Frontal cortex (tissue), 4 donors: Measurements from ENCODE around the gene CASP9. TPM values are rescaled to one million over a fixed set of nuclear protein-coding genes. Genes with fewer than 3 reads are reported as not detected.
"Not testable (repeated sequence)": the region's sequence is repeated elsewhere in the genome, so short reads cannot be mapped to it uniquely, and the experiment has no call there.

Experiments used
- DNase-seq, 2 donors: peaks; one replicate each; pipeline ENCODE4 v3.0.0; 2012; ENCODE audit warnings: low spot score in 2 of 2
- FAIRE-seq: peaks from 2 replicates; lab custom pipeline; 2012; peaks lifted over from hg19 to GRCh38; lab: Jason Lieb, UNC
- total RNA-seq: library from RNA; depleted of rRNA; stranded (reverse); fragments of >200 nt; gene quantifications from one replicate; pipeline ENCODE4 v1.2.3, GENCODE V29; 2014
- donor health status: control.
- donor health status: control.
- donor health status: control.

The CASP9 gene
- total RNA-seq, 1 donor from 2014 or later = 2.0 TPM

GRCh38 chr1:15506831-15507230 is 17.2 kb downstream of the CASP9 start:
- DNase-seq = no peak
- no peak for FAIRE-seq

GRCh38 chr1:15504436-15504835 is 19.6 kb downstream of the CASP9 start:
- no peak for DNase-seq
- FAIRE-seq = no peak

GRCh38 chr1:15501208-15502032 is 22.6 kb downstream of the CASP9 start:
- DNase-seq = peak in 1 of 2 donors; percentile 49
- no peak for FAIRE-seq

DNA sequence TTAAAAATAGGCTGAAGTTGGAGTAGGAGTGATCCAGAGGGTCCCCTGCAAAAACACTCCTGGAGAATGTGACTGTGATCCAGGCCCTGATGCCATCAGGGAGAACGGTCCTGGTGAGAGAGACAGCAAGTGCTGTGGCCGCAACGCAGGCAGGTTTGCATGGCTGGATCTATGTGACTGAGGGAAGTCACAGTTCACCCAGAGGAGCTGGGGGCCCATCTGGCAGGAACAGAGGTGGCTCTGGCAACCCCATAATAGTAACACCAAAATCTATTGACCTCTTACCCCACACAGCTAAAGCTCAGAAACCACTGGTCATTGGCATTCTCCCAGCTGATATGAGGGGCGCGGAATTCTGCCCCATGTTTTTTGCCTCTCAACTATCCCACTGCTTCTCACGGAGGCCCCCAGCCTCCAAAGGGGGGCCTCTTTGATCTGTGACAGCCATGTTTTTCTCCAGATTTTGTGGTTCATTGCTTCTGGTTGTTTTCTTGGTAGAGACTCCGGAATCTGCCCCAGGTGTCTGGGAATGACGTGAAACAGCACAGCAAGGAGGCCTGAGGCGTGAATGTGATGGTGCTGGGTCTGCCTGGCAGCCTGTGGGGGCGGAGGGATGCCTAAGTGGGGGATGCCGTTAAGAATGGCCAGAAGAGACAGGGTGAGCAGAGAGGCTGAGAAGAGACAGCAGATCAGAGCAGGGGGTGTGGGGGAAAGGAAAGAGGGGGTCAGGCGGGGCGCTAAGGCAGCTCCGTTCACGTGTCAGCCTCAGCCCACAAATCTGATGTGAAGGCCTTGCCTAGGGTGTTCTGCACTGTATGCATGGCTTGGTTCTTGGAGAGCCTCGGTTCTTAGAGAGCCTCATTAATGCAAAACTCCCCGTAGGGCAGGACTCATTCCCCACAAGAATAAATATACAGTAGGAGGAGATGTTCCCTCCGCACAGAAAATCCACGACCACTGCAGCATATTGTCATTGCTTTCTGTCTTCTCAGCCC is 23.5 kb downstream of the CASP9 start:
- DNase-seq = no peak
- FAIRE-seq = no peak

DNA sequence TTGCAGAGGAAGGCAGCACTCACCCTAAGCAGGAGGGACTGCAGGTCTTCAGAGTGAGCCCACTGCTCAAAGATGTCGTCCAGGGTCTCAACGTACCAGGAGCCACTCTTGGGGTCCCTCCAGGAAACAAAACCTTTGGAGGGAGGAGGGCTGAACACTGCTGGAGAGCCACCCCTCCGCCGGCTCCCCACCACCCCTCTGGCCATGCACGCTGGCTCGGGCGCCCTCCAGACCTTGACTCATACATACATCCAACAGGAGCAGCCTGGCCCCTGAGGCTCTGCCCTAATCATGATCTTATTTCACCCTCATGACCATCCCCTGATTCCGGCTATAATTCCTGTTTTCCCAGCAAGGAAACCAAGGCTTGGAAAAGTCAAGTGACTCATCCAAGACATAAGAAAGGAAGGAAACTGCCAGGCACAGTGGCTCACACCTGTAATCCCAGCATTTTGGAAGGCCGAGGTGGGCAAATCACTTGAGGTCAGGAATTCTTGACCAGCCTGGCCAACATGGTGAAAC is 30.1 kb downstream of the CASP9 start:
- FAIRE-seq (no peak), DNase-seq (no peak)

- DNase-seq (no peak), FAIRE-seq (no peak)
These were observed 31.4 kb downstream of the CASP9 start for GRCh38 chr1:15492596-15492995.

GRCh38 chr1:15491010-15491409 is 33.0 kb downstream of the CASP9 start:
- DNase-seq, FAIRE-seq: not testable (repeated sequence)

GRCh38 chr1:15489052-15489736 is 34.8 kb downstream of the CASP9 start:
- FAIRE-seq = no peak
- DNase-seq = no peak

- DNase-seq = no peak
- no peak for FAIRE-seq
These were observed 35.6 kb downstream of the CASP9 start for GRCh38 chr1:15488371-15488770.

- FAIRE-seq, DNase-seq: not testable (repeated sequence)
These were observed 37.0 kb downstream of the CASP9 start for GRCh38 chr1:15486844-15487610.

DNA sequence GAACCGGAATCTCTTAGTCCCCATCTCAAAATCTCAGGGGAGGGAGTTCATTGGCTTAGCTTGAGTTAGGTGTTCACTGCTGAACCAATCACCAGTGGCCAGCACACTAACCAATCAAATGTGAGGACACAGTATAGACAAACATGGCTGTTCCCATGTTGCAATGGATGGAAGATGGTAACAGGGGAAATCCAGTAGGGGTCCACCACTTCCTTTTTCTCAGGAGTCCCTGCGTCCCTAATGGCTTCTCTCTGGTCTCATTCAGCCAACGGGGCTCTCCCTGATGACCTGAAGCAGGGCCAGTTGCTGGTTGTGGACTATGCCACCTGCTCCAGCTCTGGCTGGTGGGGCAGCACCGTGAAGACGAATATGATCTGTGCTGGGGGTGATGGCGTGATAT is 38.4 kb downstream of the CASP9 start:
- DNase-seq (no peak), FAIRE-seq (no peak)

- FAIRE-seq, DNase-seq: not testable (repeated sequence)
These were observed 39.6 kb downstream of the CASP9 start for GRCh38 chr1:15484443-15484842.

GRCh38 chr1:15483971-15484370 is 40.0 kb downstream of the CASP9 start:
- FAIRE-seq = no peak
- no peak for DNase-seq

DNA sequence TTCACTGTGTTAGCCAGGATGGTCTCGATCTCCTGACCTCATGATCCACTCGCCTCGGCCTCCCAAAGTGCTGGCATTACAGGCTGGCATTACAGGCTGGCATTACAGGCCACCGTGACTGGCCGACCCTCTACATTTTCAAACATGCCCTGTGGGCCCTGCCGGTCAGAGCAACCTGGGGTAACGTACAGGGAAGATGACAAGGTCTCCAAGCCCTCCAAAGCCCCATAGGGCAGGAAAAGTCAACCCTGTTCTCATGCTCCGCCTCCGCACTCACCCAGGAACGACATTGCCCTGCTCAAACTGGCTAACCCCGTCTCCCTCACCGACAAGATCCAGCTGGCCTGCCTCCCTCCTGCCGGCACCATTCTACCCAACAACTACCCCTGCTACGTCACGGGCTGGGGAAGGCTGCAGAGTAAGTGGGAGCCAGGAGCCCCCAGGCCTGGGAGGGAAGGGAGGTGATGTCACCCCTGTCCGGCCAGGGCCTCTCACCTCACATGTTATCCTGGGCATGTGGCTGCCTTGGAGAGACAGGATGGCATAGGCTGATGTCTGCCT is 41.0 kb downstream of the CASP9 start:
- FAIRE-seq, DNase-seq: not testable (repeated sequence)

GRCh38 chr1:15482455-15482854 is 41.6 kb downstream of the CASP9 start:
- DNase-seq, FAIRE-seq: not testable (repeated sequence)

- no peak for DNase-seq
- no peak for FAIRE-seq
These were observed 44.2 kb downstream of the CASP9 start for GRCh38 chr1:15479654-15480347.

DNA sequence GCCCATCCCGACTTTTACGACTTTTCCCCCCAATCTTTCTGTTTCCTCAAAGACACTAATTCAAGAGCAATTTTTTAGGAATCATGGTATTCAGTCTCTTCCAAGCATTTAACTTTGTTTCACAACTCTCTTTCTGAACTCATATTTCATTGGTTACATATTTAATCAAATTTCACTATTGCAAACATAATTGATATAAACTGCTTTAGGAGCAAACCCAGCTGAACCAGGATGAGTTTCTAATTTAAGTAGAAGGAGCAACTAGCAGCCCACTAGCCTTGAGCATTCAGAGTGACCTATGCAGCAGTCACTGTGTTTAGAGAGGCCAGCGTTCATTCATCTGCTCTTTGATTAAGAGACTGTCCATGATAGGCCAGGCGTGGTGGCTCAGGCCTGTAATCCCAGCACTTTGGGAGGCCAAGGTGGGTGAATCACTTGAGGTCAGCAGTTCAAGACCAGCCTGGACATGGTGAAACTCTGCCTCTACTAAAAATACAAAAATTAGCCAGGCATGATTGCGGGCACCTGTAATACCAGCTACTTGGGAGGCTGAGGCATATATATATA is 46.3 kb downstream of the CASP9 start:
- FAIRE-seq = no peak

DNA sequence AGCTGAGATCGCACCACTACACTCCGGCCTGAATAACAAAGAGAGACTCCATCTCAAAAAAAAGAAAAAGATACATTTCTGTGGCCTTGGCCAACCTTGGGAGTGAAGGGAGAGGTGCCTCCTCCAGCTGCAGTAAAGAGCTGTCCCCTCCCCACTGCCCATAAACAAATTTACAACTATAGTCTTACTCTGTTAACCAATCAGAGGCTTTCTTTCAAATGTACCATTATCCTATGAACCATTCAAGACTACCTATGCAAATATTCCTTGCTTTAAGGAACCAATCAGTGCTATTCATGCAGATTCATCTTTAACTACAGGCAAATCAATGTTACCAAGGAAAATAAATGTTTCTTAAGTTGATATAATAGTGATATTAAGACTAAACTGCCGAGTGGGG is 47.1 kb downstream of the CASP9 start:
- FAIRE-seq (no peak), DNase-seq (no peak)

More for the DNA sequence above, 46.3 kb downstream of the CASP9 start:
- DNase-seq = no peak
